Raji (cell line): ENCODE data around the gene SCRN1.

Experiments
- POLR2A ChIP-seq: IDR thresholded peaks from 2 replicates; pipeline ENCODE4 v1.6.1; 2011; ENCODE audit warnings: low read depth, low read length, control low read depth; ENCODE audit not compliant: insufficient read depth

The SCRN1 gene

GRCh38 chr7:29878081-29878688 is 111.4 kb downstream of the SCRN1 start:
- no peak for TF ChIP-seq POLR2A

- no peak for TF ChIP-seq POLR2A
Observed at GRCh38 chr7:29877196-29877595, 112.4 kb downstream of the SCRN1 start.

GRCh38 chr7:29875741-29876140 is 113.9 kb downstream of the SCRN1 start:
- no peak for TF ChIP-seq POLR2A

GRCh38 chr7:29873644-29874294 is 115.8 kb downstream of the SCRN1 start:
- no peak for TF ChIP-seq POLR2A

GRCh38 chr7:29871787-29872398 is 117.7 kb downstream of the SCRN1 start:
- TF ChIP-seq POLR2A = no peak
